ENCODE measurements around the gene RTP3.

The RTP3 gene

DNA sequence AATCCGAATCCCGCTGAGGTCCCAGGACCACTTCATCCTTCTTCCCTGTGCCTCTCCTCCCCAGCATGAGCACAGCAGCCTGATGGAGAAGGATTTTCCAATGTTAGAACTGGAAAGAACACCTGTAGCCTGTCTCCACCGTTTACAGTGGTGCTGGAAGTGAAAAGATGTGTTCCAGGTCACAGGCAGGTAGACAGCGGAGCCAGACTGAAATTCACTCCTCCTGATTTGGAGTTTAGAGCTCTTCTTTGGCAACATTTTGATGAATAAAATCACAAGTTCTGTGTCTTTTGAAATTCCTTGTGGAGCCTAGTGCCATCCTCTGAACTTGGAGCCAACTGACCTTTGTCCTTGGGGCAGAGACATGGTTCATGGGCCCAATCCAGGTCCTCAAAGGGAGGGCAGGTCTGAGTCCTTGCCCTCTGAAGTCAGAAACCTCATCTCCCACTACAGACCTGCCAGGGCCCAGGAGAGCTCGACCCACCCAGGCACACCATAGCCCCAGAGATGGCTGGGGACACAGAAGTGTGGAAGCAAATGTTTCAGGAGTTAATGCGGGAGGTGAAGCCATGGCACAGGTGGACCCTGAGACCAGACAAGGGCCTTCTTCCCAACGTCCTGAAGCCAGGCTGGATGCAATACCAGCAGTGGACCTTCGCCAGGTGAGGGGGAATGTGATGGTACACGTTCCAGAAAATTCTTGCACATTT is at the start of gene RTP3:
RTP3 (plus strand) TSS at position 421 of the 710 bp plus-strand sequence; CDS start at position 508, 87 bp downstream.
- no peak for DNase-seq (ENCODE audit: low read depth in 2 of 3, low spot score in 2 of 3)

DNA sequence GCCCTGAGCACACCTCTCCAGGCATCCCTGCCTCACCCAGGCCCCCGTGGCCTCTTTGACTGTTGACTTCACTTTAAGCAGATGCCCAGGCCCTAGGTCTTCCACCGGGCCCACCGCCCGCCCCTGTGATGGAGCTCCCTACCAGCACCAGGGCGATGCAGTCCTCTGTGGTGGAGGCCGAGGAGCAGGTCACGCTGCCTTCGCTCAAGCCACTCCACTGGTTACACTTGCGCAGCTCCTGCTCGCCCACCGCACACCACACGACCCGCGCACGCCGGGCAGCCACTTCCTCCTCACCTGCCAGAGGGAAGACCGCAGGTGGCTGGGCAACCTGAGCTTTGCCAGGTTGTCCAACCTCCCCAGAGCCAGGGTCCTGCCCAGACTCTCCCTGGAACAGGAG is 49.1 kb upstream of the RTP3 start:
- DNase-seq (ENCODE audit: low read depth in 2 of 3, low spot score in 2 of 3): no peak

GRCh38 chr3:46449755-46450552 is 47.8 kb upstream of the RTP3 start:
- no peak for DNase-seq (ENCODE audit: low read depth in 2 of 3, low spot score in 2 of 3)

GRCh38 chr3:46453526-46454208 is 44.1 kb upstream of the RTP3 start:
- DNase-seq (ENCODE audit: low read depth in 2 of 3, low spot score in 2 of 3): no peak

DNA sequence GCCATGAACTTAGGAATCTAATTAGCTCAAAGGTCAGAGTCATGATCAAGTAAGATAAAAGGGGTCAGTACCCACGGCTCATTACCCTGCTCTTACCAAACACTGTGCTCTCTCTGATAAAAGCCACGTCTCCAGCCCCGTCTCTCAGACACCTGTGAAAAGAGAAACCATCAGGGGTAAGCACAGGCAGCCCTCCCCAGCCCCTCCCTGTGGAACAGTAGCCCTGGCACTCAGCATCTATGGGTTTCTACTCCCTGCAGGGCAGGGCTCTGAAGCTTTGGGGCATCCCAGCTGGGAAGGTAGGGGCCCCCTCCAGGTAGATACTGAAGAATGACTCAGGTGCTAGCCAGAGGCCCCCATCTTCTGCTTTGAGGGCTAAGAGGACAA is 43.6 kb upstream of the RTP3 start:
- no peak for DNase-seq (ENCODE audit: low read depth in 2 of 3, low spot score in 2 of 3)

- no peak for DNase-seq (ENCODE audit: low read depth in 2 of 3, low spot score in 2 of 3)
These were observed 43.2 kb upstream of the RTP3 start for GRCh38 chr3:46454606-46455005.

- no peak for DNase-seq (ENCODE audit: low read depth in 2 of 3, low spot score in 2 of 3)
These were observed 42.3 kb upstream of the RTP3 start for GRCh38 chr3:46455231-46456115.

DNA sequence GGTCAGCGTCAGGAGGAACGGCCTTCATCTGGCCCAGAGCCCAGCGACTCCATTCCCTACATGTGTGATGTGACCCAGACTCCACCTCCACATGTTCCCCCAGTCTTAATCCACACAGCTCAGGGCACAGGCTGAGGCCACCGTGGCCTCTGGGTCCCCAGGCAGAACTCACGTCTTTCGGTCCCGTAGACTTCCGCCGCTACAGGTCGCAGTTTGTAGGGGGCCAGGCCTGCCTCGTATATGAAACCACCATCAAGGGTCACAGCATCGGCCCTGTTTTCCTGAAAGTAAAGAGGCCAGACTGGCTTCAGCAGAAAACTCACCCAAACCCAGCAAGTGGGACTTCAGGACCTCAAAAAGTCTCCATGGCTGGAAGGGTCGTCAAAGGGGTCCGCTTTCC is 41.7 kb upstream of the RTP3 start:
- no peak for DNase-seq (ENCODE audit: low read depth in 2 of 3, low spot score in 2 of 3)

- DNase-seq (ENCODE audit: low read depth in 2 of 3, low spot score in 2 of 3): no peak
These were observed 37.7 kb upstream of the RTP3 start for GRCh38 chr3:46460051-46460450.

DNA sequence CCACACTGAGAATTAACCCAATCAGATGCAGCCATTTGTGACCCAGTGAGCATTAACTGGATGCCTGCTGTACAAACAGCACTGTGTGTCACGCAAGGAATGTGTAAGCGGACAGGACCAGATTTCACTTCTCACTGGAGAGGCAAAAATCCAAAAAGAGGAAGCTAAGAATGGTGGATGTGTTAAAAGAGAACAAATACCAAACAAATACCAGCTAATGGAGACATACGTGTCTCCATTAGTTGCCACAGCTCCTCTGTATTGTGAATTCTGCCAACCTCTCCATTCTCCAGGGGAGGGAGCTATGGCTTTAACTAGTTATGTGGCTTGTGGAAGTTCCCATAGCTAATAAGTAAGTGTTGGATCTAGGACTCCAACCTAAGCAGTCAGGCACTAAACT is 35.7 kb upstream of the RTP3 start:
- no peak for DNase-seq (ENCODE audit: low read depth in 2 of 3, low spot score in 2 of 3)

DNA sequence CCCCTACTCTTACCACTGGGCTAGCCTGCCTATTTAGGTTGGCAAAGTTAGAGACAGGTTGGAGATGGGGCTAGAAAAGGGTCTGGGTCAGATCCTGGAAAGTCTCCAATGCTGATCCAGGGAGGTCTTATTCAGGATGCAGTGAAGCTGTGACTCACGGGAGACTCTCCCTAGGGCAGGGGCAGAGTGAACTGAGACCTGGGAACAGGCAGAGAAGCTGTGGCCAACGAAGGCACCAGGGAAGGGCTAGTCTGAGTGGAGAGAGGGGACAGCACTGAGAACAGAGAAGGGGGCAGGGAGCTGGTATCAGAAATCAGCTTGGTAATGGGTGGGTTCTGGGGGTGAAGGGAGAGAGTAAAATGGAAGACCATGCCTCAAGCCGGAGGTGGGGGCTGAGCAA is 35.3 kb upstream of the RTP3 start:
- no peak for DNase-seq (ENCODE audit: low read depth in 2 of 3, low spot score in 2 of 3)

DNA sequence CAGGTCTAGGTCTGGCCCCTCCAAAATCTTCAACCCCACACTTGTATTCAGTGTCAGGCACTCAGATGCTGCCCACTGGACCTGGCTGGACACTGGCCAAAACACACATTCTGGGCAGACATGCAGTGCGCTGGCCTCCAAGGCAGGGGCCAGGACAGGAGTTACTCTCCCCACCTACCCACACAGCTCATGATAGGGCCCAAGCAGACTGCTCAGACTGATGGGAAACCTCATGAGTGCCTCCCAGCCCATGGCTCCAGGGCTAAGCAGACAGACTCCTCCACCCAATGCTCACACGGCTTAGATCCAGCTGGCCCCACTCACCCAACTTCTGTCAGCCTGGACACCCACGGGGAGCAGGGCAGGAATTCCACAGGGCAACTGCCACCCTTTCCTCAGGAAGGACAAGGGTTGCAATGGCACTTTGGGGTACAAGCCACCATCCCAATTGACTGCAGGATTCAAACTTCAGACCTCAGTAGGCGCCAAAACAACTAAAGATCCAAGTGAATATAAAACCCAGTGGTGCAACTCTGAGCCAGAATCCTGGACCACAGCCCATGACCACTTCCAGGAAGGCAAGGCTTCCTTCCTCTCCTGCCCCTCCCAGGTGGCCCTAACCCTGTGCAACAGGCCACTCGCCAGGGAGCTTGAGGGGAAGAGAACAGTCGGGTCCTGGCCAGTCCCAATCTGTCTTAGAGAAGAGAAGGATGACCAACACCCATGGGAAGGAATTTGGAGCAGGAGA is 34.5 kb upstream of the RTP3 start:
- DNase-seq (ENCODE audit: low read depth in 2 of 3, low spot score in 2 of 3): no peak

- DNase-seq (ENCODE audit: low read depth in 2 of 3, low spot score in 2 of 3): no peak
These were observed 33.9 kb upstream of the RTP3 start for GRCh38 chr3:46463868-46464241.

- no peak for DNase-seq (ENCODE audit: low read depth in 2 of 3, low spot score in 2 of 3)
These were observed 33.2 kb upstream of the RTP3 start, which contains the start of gene LTF for GRCh38 chr3:46464326-46465195. Gene LTF, minus strand, starts transcription at chr3:46464905. Its CDS starts 38 bp downstream, at chr3:46464867.

DNA sequence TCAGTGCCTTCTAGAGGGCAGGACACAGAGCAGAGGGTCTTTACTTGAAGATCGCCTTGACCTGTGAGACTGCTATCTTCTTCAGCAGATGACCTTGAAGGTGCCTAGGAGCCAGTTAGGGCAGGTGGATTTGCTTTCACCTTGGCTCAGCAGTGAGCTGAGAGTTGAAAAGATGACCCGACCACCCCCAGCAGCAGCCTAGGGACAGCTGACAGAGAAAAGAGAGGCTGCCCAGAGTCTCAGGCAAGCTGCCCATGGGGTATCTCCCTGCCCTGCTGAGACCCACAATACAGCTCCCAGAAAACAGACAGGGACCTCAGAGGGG is 32.6 kb upstream of the RTP3 start:
- DNase-seq (ENCODE audit: low read depth in 2 of 3, low spot score in 2 of 3): no peak

GRCh38 chr3:46466273-46466672 is 31.5 kb upstream of the RTP3 start:
- DNase-seq (ENCODE audit: low read depth in 2 of 3, low spot score in 2 of 3): no peak

- DNase-seq (ENCODE audit: low read depth in 2 of 3, low spot score in 2 of 3): no peak
These were observed 30.8 kb upstream of the RTP3 start for GRCh38 chr3:46466871-46467403.

GRCh38 chr3:46467562-46467961 is 30.2 kb upstream of the RTP3 start:
- DNase-seq (ENCODE audit: low read depth in 2 of 3, low spot score in 2 of 3): no peak
